ENCODE measurements around the gene CPSF4L.

CPSF4L gene

GRCh38 chr17:73199751-73200317 lies 61.8 kb downstream of the CPSF4L start:
- no peak for DNase-seq

- DNase-seq: no peak
Observed at GRCh38 chr17:73198930-73199260, 62.8 kb downstream of the CPSF4L start.
